ENCODE results near the gene PSAP.
"Not testable (repeated sequence)": the region's sequence is repeated elsewhere in the genome, so short reads cannot be mapped to it uniquely, and the experiment has no call there.

PSAP gene

GRCh38 chr10:71850743-71851464 is at the start of gene PSAP:
Gene PSAP (minus strand): TSS chr10:71851251. CDS start chr10:71851221, 30 bp downstream.
- DNase-seq (ENCODE audit: low read depth in 1 of 2, low spot score in 1 of 2), result peak; percentile 97 to 98

- no peak for DNase-seq (ENCODE audit: low read depth in 1 of 2, low spot score in 1 of 2)
Measured at GRCh38 chr10:71900441-71901180, 49.6 kb upstream of the PSAP start.

- DNase-seq (ENCODE audit: low read depth in 1 of 2, low spot score in 1 of 2), result no peak
Measured at GRCh38 chr10:71899665-71900412, 48.8 kb upstream of the PSAP start.

GRCh38 chr10:71898346-71898745 is 47.3 kb upstream of the PSAP start:
- DNase-seq (ENCODE audit: low read depth in 1 of 2, low spot score in 1 of 2), result not testable (repeated sequence)

- DNase-seq (ENCODE audit: low read depth in 1 of 2, low spot score in 1 of 2), result no peak
Measured at GRCh38 chr10:71893920-71894319, 42.9 kb upstream of the PSAP start.

GRCh38 chr10:71893258-71893815 is 42.3 kb upstream of the PSAP start:
- no peak for DNase-seq (ENCODE audit: low read depth in 1 of 2, low spot score in 1 of 2)

- DNase-seq (ENCODE audit: low read depth in 1 of 2, low spot score in 1 of 2), result no peak
Measured at GRCh38 chr10:71891437-71891836, 40.4 kb upstream of the PSAP start.

GRCh38 chr10:71889388-71889987 is 38.4 kb upstream of the PSAP start:
- DNase-seq (ENCODE audit: low read depth in 1 of 2, low spot score in 1 of 2), result no peak

GRCh38 chr10:71888623-71889387 is 37.8 kb upstream of the PSAP start:
- peak in 1 of 2 donors; percentile 11 for DNase-seq (ENCODE audit: low read depth in 1 of 2, low spot score in 1 of 2)

GRCh38 chr10:71888248-71888622 is 37.2 kb upstream of the PSAP start:
- no peak for DNase-seq (ENCODE audit: low read depth in 1 of 2, low spot score in 1 of 2)

GRCh38 chr10:71887743-71888142 is 36.7 kb upstream of the PSAP start:
- no peak for DNase-seq (ENCODE audit: low read depth in 1 of 2, low spot score in 1 of 2)

GRCh38 chr10:71882813-71883659 is 32.0 kb upstream of the PSAP start:
- DNase-seq (ENCODE audit: low read depth in 1 of 2, low spot score in 1 of 2), result no peak

GRCh38 chr10:71881647-71882355 is 30.8 kb upstream of the PSAP start:
- DNase-seq (ENCODE audit: low read depth in 1 of 2, low spot score in 1 of 2), result no peak

GRCh38 chr10:71881307-71881624 is 30.2 kb upstream of the PSAP start:
- not testable (repeated sequence) for DNase-seq (ENCODE audit: low read depth in 1 of 2, low spot score in 1 of 2)

- DNase-seq (ENCODE audit: low read depth in 1 of 2, low spot score in 1 of 2), result no peak
Measured at GRCh38 chr10:71880425-71881306, 29.6 kb upstream of the PSAP start.

- no peak for DNase-seq (ENCODE audit: low read depth in 1 of 2, low spot score in 1 of 2)
Measured at GRCh38 chr10:71878327-71879034, 27.4 kb upstream of the PSAP start.

- no peak for DNase-seq (ENCODE audit: low read depth in 1 of 2, low spot score in 1 of 2)
Measured at GRCh38 chr10:71877821-71878220, 26.8 kb upstream of the PSAP start.

All from activated T-helper 1 cell treated with anti-CD3 and anti-CD28 coated beads, Interleukin-2, amount 50 U/mL, for 16 hours (primary cell).